ENCODE results near the gene RCAN2.

The RCAN2 gene

DNA sequence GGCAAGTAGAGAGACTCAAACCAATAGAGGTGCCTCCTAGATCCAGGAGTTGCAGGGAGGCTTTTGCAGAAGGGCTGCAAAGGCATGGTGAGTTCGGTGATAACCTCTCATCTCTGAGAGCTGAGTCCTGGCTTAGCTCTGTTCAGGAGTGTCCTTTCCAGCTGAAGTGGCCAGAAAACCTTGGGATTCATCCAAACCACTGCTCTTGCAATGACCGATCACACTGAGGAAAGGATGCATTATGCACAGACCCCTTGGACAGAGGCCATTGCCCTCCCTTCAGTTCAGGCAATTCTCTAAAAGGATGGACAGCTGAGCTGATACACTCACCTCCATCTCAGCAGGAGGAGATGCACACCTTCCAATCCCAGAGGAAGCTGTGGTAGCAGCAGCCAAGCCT, 161.7 kb downstream of the RCAN2 start:
- no peak for DNase-seq

DNA sequence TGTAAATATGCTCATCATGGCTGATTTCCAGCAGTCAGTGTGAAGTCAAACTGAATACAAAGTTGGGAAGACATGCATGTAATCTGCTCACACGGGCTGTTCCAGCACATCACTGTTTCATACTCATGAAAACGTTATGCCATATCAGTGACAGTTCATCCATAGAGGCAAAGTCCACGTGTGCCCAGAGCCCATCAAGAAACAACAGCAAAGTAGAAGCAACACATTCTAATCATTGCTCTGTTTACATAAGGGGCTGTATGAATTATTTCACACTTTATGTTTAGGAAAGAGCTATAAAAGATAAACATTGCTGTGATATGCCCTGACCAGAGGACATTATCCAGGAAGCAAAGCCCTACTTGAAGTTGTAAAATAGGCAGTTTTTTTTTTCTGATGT, 163.5 kb downstream of the RCAN2 start:
- no peak for DNase-seq

DNA sequence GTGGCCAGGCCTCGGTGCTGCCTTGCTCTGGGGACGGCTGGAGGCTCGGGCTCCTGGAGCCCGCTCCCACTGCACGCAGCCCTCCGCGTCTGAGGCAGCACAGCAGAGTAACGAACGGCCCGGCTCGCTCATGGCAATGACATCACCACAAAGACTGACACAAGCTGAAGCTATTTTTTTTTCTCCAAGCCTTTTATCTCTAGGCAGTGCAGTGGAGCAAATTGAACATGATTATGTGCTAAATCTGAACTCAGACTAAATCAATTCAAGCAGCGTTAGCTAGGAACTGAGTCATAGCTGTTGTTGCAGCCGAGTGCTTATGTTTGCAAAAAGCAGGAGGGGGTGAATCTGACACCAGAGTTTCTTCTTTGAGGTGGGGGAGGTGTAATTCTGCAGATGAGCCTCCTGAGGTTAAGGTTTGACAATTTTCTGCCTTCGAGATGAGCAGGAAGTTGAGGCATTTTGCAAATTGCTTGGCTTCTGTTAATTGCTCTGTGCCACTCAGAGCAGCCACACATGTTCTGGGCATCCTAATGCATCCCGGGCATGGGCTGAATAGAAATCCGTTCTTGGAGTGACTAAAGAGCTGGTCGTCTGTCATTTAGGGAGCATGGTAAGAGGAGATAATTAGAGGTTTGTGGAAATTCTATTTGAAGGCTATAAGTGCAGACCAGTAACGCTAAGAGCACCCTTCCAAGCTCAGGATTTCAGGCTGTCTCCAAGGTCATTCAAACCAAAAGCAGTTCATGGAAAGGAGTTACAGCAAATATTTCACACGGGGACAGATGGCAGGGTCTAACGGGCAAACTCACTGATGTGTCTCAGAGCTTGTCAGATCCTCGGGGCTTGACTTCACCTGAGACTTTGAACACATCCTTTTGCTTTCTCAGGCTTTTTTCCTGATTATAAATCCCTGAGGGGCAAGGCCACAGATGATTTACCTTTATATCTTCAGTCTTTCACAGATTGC, 165.4 kb downstream of the RCAN2 start:
- DNase-seq = no peak

DNA sequence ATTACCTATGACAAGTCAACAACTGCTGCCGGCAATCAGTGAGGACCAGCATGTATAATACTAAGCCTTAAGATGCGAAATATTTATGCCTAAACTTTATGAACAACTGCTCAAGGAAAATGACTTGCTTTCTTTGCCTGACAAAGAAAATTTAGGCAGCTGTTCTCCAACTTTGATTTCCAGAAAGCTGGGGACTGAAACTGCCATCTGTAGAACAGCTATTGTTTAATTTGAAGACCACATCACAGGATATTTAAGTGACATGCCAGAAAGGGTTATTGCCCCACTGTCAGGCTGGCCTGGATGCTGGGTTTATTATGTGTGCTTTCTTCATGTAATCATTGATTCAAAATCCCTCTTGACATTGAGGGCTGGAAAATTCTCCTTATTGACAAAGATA, 166.5 kb downstream of the RCAN2 start:
- DNase-seq = no peak

DNA sequence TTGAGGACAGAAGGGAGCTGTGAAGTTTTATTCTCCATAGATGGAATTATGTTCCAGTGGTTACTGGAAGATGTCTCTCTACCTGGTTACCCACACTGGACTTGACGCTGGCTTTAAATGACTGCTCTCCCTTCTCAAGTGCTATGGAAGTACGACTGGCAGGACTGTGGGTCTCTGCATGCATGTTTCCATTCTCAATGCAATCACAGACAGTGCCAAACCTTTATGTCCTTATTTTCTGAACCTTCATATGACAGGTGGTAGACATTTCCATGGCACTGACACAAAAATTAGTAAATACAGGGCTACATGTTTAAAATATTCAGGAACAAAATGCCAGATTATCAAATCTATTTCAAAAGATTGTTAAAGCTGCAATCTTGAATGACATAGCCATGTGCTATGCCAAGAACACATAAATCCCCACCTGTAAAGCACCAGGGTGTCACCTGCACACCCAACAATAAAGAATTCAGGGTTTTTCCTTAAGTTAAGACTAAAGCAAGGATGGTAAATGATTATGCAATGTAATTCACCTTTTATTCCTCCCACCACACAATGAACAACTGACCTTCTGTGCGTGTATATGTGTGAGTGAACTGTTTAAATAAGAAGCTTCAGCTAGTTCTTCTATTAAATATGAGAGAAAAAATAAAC, 167.2 kb downstream of the RCAN2 start:
- no peak for DNase-seq

DNA sequence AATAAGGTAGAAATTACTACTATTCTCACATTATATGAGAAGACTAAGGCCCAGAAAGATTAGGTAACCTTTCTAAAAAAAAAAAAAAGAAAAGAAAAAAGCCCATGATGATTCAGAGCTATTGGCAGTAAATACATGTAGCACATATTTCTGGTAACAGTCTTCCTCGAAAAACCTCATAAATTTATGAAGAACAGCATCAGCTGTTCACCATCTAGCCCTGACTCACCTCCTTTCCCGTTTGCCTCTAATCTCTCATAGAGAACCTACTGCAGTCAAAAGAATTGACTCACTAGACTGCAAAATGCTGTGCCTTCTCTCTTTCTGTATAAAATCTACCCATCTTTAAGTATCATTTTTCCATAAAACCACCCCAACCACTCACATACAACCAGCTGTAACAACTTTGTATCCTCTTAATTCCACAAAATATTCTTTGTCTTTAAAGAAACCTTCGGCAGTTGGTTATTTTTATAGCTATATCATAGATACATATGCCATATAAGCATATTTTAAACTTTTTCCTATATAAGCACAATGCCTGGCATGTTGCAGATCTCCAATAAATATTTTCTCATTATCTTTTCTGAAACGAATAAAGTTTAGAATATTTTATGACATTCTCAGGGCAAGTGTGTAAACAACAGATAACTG, 167.8 kb downstream of the RCAN2 start:
- no peak for DNase-seq

DNA sequence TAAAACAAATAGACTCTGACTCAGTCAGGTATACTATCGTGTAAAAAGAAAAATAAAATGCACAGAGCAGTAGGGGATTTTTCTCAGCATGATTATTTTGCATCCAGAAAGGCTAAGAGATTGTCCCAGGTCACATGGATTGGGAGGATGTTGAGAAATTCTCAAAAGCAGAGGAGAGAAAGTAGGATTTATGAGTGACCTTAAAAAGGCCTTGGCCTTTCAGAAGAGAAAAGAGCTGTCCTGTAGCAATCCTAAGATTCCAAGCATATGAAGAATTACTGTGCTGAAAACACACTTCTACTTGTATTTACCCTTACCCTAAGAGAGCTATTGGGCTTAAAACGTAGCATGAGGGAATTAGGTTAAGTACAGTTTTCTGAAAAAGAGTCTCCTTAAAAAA, 170.7 kb downstream of the RCAN2 start:
- DNase-seq = no peak

DNA sequence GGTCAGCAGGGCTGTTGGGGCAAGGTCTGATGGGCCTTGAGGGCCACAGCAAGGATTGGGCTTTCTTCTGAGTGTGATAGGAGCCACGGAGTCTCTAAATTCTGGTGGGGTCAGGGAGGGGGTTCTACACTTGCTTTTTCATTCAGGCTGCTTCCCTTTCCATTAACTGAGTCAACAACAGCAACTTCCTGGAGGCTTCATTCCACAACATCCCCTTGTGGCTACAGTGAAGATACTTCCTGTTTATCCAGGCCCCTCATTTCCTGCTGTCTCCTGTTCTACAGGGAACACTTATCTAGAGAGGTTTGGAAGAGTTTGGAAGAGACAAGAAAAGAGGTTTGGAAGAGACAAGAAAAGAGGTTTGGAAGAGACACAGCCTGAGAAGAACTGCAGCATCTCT, 175.7 kb downstream of the RCAN2 start:
- DNase-seq = no peak

DNA sequence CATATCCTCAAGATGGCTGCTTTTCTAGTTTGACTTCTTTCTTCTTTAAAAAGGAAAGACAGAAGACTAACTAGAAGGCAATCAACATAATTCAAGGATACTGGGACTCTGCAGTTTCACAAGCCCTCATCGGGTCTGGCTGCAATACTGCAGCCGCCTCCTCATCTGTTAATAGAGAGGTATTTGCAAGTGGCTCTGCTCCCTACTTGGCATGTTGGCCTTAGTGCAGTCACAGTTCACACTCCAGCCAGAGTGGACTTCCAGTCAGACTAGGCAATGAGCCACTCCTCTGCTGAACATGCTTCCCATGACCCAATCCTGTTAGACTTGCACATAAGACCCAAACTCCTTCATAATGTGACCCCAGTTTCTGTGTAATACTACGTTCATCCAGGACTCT, 178.6 kb downstream of the RCAN2 start:
- no peak for DNase-seq

DNA sequence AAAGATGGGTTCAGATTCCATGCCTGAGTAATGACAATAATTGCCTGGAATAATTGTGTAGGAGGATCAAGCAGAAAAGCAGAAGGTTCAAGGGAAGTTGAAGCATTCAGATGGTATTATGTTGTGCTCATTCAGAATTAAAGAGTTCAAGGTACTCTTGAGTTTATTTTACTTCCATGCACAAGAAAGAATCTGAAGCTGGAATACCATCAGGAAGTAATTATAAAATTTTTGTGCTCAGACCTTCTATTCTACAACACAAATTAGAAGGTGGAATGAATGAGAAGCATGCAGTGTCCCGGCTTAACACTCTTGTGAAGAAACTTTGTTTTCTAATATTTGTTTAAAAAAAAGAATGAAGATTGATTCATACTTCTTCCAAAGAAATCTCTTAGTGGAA, 181.1 kb downstream of the RCAN2 start:
- no peak for DNase-seq

DNA sequence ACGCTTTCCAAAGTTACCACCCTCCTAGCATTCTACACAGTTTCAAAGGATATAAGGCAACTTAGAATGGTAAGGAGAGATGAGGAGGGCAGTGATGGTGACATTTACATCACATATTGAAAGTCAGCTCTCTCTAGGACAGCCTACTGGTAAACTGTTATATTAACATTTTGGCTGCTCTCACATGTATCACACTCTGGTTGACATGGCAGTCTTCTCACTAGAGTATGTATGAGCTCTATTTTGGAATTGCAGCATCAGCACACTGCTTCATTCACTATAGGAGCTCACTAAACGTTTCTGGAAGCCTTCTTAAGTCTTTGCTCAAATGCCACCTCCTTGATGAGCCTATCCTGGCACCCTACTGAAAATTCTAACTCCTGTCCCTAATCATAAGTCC, 184.8 kb downstream of the RCAN2 start:
- DNase-seq = no peak

DNA sequence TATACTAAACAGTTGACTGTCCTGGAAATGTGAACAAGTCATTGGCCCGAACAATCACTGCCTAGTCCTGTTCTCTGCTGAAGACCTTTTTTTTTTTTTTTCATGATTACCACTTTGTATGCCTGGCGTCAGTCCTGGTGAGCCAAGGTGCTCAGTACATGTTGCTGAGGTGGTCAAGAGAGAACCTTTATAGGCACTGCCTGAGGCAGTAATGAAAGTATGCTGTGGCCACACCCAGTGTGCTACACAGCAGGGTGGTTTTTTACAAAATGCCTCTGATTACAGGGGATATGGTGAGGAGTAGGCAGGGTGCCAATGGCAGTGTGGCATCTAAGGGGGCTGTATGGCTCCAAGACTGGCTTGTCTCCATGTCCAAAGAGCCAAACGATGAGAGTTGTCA, 185.4 kb downstream of the RCAN2 start:
- DNase-seq = no peak

DNA sequence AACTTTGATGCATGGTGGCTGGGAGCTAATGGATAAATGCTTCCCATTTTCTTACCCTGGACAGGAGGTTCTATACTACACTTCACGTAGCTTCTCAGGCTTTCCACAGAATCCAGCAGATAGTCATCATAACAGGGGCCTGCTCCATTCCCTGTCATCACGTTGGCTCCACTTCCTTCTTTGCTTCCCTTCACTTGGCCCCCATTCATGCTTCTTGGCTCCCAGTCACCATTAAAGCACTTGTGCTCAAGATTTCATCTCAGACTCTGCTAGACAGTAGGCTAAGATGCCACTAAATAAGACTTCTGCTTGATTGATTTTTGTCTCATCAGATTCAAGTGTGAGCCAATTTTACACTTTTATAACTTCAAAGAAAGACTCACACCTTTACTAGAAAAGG, 186.0 kb downstream of the RCAN2 start:
- no peak for DNase-seq

DNA sequence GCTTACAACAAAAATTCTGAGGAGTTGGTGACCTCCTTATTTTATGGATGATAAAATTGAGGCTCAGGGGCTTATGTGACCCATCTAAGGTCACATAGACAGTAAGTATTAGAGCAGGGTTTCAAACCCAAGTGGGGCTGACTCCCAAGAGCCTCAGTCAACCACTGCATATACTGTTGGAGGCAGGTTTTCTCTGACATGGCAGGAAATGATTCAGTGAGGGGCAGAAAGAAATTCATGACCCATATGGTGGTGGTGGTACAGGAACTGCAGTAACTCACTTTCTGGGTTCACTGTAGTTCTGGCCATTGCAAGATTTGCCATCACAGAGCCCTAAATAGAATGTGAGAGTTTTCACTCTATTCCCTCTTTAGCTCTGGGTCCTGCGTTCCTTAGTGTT, 188.4 kb downstream of the RCAN2 start:
- DNase-seq = no peak

DNA sequence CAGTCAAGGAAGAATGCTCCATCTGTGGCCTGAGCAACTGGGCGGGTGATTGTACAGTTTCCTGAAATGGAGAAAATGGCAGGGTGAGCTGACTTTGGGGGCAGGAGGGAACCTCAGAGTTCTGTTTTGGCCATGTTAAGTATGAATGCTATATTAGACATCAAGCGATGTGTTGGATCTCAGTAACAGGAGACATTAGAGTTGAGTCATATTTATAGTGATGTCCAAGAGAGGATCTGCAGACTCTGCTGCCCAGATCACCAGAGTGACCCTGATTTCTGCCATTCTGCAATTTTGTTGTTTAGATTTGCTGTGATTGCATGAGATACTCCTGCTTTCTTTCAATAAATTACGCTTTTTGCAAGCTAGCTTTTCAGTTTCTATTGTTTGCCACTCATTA, 189.1 kb downstream of the RCAN2 start:
- no peak for DNase-seq

DNA sequence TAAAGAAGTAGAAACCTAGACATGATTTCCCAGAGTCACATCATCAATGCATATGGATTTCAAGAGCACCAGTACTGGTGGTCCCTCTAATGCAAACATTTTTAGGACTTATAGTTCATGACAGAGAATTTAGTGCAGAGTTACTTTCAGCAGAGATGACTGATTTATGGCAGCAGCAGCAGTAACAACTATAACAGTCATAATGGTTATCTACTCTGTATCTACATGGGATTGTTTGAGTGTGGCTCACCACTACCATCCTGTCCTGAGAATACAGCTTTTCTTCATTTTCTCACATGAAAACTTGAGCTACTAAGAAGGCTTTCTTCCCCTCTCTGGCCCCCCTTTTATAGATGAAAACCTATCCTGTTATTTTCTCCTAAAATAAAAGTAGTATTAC, 192.0 kb downstream of the RCAN2 start:
- DNase-seq = no peak

DNA sequence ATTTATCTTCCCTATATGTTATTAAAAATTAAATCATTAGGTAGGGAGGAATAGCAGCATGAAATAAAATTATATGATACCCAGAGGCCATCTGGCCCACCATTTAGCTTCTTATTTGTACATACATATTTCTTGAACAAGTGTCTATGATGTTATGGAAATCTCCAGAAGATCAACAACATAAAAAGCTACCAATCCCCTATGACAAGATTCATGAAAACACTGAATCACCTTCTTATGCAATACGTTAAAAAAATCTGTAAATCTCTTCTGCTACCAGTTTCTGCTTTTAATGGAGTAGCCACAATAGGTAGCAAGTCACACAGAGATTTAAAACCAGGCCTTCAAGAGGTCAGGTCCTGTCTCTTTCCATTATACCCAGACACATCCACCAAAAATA, 194.7 kb downstream of the RCAN2 start:
- DNase-seq = no peak

DNA sequence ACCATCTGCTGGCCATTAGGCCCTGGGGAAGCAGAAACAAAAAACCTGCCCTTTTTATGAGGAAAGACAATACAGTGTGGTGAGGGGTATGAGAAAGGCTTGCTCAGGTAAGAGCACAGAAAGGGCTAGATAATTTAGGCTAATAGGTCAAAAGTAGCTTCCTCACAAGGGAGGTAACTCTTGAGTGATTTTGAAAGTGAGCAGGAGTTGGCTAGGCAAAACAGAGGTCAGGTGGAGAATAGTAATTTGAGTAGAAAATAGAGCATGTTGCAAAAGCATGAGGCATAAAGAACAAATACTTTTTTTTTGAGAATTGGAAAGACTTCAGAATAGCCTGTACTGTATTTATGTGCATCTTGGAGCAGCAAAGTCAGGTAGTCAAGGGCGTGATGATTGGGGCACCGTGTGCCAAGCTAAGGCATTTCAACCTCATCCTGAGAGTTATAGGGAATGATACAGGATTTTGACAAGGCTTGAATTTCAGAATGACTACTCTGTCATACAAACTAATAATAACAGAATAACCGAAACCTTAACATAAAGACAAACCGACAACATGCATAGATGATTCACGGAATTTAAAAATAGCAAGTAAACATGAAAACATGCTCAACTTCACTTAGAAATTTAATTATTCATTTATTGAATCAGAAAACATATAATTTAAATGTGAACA, 197.5 kb downstream of the RCAN2 start:
- DNase-seq = no peak

DNA sequence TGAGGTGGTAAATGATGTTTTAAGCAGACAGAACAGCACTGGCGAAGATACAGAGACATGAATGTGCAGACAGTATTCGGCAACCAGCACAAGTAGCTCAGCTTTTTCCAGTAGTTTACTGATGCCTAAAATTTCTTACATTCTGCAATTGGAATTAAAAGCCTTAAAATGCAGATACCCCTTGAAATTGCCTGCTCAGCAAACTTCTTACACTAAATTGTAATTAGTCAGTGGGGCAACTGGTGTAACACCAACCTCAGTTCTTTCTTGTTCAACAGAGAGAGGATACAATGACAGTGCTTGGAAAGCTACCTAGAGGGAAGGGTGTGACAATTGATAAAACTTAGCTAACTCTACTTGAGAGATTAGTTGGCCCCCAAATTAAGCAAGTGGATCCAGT, 199.4 kb downstream of the RCAN2 start:
- DNase-seq = no peak

DNA sequence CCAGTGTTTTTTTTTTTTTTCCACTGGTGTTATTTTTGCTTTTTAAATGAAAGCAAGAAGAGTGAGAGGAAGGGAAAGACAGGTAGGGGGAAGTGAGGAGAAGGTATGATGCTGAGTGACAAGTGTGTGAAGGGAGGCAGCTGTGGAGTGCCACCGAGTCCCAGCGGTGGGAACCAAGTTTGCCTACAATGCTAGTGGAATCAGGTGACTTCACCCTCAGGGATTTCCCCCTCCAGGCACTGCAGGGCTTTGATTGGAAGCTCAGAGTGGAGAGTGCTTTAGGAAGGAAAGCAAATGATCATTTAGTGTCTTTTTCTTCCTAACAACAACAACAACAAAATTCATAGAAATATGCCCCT, 200.0 kb downstream of the RCAN2 start:
- no peak for DNase-seq

DNA sequence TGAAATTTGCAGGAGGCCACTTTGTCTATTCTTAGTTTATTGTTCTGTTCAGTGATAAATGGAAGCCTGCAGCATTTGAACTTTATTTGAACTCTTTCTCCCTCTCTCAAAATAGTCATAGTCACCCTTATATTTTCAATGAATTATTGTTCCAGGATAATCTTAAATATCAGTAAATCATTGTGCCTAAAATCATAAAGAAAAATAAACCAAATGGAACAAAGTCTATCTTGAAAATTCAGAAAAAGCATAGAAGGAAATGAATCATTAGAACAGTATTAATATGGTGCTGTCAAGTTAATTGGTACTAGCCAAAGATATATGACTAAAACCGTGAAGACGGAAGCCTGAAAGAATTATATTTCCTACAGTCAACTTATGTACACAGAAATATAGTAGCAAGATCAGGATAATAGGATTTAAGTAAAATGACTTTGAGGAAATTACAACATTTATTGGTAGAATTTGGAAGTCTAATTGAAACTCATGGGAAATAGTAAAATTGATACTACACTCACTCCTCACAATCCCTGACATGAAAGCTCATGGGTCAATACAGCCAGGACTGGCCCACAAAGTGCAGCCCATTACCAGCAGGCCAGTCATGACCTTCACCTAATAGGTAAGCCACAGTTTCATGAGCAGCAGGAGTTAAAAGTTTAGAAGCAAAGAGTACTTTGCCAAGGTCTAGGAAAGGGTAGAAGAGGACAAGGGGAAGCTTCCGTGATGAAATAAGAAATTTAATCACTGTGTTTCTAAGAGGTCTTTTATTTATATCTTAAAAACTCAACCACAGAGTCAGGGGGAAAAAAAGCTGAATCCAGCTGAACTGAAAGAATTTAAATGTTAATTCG, 200.6 kb downstream of the RCAN2 start:
- no peak for DNase-seq

DNA sequence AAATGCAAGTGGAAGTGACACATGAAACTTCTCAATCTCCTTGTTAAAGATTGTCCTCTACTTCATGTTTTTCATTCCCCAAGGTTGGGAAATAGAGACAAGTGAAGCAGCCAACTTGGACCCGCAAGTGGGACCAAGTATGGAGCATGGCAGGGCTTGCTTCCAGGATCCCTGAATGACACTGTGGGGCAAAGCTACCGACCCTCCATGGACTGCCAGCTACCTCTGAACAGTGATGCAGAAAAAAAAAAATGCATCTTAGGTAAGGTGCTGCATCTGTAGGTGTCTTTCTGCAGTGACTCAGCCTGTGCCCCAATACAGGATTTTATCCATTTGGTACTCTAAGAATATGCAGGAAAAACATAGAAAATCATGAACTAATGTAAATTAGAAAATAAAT, 201.4 kb downstream of the RCAN2 start:
- DNase-seq = no peak

DNA sequence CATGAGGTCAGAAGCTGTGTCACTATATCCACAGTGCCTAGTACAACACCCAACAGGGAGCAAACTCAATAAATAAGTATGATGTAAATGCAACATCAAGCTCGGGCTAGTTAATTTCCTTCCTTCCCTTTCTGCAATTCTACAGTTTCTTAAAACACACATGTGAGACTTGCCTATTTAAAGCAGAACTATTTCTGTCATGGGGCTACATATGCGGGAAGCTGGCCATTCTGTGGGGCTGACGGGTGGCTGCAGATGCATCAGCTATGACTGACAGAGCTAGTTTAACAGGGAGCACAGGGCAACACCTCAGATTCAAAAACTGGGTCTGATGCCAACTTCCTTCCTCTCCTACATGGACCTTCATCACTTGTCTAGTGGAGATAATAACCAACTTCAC, 202.4 kb downstream of the RCAN2 start:
- no peak for DNase-seq
